CD4-positive, alpha-beta T cell treated with Interleukin-4 for 4 hours (primary cell): Measurements from ENCODE around the gene LIPI.
"Not testable (repeated sequence)": the region's sequence is repeated elsewhere in the genome, so short reads cannot be mapped to it uniquely, and the experiment has no call there.

ENCODE experiments used
- DNase-seq: peaks from one replicate; pipeline ENCODE4 v3.0.0-alpha.2; 2020

Gene LIPI

DNA sequence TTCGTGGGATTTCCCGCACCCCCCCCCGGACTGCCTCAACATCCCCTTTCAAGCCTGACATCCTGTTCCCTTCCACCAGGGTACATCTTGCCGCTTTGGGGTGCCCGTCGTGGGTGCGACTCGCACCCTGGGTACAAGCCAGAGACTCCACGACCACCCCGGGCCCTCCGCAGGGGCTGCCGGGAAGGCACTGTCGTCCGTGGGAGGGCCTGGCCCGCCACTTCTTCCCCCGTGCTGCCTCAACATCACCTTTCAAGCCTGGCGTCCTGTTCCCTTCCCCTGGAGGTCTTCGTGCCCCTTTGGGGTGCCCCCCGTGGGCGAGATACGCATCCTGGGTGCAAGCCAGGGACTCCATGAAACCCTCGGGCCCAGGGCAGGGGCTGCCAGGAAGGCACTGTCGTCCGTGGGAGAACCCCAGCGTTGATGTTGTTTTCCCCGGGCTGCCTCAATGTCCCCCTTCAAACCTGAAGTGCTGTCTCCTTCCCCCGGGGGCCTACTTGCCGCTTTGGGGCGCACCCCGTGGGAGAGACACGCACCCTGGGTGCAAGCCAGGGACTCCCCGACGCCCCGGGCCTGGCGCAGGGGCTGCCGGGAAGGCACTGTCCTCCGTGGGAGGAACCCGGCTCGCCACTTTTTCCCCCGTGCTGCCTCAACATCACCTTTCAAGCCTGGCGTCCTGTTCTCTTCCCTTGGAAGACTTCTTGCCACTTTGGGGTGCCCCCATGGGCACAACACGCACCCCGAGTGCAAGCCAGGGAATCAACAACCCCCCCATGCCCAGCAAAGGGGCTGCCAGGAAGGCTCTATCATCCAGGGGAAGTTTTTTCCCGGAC is 138.6 kb downstream of the LIPI start:
- DNase-seq: no peak

DNA sequence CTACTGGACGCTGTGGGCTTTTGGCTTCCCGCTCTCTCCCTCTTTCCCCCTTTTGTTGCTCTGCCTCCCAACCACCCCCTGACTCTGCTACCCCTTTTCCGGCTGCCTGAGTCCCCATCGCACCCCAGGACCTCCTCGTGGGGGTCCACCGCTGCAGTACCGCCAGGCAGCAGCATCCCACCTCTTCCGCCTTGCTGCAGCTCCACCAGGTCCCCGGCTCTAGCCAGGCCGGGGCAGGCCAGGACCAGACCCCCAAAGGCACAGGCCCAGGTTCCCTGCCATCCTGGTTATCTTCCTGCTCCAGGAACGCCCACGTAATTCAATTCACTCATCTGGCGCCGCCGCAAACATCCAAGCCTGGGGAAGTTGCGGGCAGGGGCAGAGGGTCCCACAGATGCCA is 139.8 kb downstream of the LIPI start:
- DNase-seq: no peak

- DNase-seq: no peak
These were observed 140.5 kb downstream of the LIPI start for GRCh38 chr21:14070049-14070893.

DNA sequence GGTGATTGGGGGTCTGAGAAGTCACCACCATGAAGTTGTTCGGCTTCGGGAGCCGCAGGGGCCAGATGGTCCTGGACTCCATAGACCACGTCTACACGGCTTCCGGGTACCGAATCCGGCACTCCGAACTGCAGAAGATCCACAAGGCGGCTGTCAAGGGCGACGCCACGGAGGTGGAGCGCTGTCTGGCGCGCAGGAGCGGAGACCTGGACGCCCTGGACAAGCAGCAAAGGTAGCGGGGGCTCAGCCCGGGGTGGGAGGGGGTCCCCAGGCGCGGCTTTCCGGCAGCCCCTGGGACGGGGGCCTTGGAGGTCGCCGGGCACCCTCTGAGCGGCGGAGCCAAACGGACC is 146.5 kb downstream of the LIPI start:
- no peak for DNase-seq

- DNase-seq: not testable (repeated sequence)
These were observed 147.0 kb downstream of the LIPI start for GRCh38 chr21:14063620-14064295.

DNA sequence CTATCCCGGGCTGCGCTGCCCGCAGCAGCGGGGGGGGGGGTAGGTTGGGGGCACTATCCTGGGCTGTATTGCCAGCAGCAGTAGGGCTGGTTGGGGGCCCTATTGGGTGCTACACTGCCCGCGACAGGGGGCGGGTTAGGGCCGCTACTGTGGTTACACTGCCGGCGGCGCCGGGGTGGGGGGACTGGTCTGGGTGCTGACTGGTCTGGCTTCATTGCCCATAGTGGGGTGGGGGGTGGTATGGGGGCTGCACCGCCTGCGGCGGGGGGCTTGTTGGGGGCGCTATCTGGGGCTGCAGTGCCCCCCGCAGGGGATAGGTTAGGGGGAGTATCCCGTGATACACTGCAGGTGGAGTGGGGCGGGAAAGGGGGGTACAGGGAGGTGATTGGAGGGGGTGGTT is 148.1 kb downstream of the LIPI start:
- DNase-seq: not testable (repeated sequence)

DNA sequence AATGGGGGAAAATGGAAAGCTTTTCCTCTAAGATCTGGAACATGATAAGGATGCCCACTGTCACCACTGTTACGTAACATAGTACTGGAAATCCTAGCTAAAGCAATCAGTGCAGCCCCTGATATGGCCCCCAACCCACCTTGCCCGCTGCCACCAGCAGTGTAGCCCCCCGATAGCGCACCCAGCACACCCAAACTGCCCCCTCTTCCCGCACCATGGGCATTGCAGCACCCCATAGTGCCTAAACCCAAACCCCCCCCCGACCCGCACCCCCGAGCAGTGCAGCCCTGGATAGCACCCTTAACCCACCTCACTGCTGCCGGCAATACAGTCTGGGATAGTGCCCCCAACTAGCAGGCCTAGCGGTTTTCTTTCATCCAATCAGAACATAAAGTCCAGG is 148.9 kb downstream of the LIPI start:
- DNase-seq: not testable (repeated sequence)

- not testable (repeated sequence) for DNase-seq
These were observed 151.6 kb downstream of the LIPI start for GRCh38 chr21:14058995-14059627.
